Measurements from ENCODE around the gene CLEC16A. TPM values are rescaled to one million over a fixed set of nuclear protein-coding genes. Genes with fewer than 3 reads are reported as not detected.

Gene CLEC16A
- total and polyA plus RNA-seq, 9 of the 15 experiments (the other 6 are each of a cell fraction or from before 2014, with no cell fraction given), result 1.00 to 22.3 (median 10.0) TPM

- H3K27me3 ChIP-seq (ENCODE audit: control insufficient read depth in 2 of 2, insufficient read depth in 2 of 2, low read length in 2 of 2), result no peaks in the 10 kb centered on the region
- no TSS peak for BruUV-seq (replicated peaks)
- TF ChIP-seq ZNF184 (CRISPR knock-in tag; IDR thresholded peaks at IDR 0.05) (no peak), E2F3 (CRISPR knock-in tag; IDR thresholded peaks at IDR 0.05) (no peak), HDGF (IDR thresholded peaks at IDR 0.05) (no peak), NFE2L1 (tag; IDR thresholded peaks at IDR 0.05; ENCODE audit: borderline replicate concordance, low read depth) (no peak), SAFB (IDR thresholded peaks at IDR 0.05; ENCODE audit: borderline replicate concordance, low read depth, low read length) (no peak), NBN (IDR thresholded peaks at IDR 0.05; ENCODE audit: low read depth) (no peak), RB1 (IDR thresholded peaks at IDR 0.05; ENCODE audit: low read depth) (no peak), PTRF (tag; IDR thresholded peaks at IDR 0.05) (no peak), XRCC3 (IDR thresholded peaks at IDR 0.05) (no peak), PCBP1 (IDR thresholded peaks at IDR 0.05; ENCODE audit: low read depth, low read length, poor library complexity, severe bottlenecking) (no peak), E2F1 (CRISPR knock-in tag; IDR thresholded peaks at IDR 0.05) (no peak), SIRT6 (IDR thresholded peaks at IDR 0.05; ENCODE audit: low read depth, low read length) (no peak), ZNF140 (CRISPR knock-in tag; IDR thresholded peaks at IDR 0.05) (no peak), E2F5 (CRISPR knock-in tag; IDR thresholded peaks at IDR 0.05) (no peak), DMBX1 (CRISPR knock-in tag; IDR thresholded peaks at IDR 0.05; ENCODE audit: borderline replicate concordance) (no peak), ZNF695 (CRISPR knock-in tag; IDR thresholded peaks at IDR 0.05) (no peak), ZNF3 (CRISPR knock-in tag; IDR thresholded peaks at IDR 0.05) (no peak)
- TF ChIP-seq, protein P1, sequence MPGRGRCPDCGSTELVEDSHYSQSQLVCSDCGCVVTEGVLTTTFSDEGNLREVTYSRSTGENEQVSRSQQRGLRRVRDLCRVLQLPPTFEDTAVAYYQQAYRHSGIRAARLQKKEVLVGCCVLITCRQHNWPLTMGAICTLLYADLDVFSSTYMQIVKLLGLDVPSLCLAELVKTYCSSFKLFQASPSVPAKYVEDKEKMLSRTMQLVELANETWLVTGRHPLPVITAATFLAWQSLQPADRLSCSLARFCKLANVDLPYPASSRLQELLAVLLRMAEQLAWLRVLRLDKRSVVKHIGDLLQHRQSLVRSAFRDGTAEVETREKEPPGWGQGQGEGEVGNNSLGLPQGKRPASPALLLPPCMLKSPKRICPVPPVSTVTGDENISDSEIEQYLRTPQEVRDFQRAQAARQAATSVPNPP (IDR thresholded peaks at IDR 0.05; ENCODE audit: borderline replicate concordance, insufficient read depth, insufficient read length), result no peak
- TF ChIP-seq, protein P2, sequence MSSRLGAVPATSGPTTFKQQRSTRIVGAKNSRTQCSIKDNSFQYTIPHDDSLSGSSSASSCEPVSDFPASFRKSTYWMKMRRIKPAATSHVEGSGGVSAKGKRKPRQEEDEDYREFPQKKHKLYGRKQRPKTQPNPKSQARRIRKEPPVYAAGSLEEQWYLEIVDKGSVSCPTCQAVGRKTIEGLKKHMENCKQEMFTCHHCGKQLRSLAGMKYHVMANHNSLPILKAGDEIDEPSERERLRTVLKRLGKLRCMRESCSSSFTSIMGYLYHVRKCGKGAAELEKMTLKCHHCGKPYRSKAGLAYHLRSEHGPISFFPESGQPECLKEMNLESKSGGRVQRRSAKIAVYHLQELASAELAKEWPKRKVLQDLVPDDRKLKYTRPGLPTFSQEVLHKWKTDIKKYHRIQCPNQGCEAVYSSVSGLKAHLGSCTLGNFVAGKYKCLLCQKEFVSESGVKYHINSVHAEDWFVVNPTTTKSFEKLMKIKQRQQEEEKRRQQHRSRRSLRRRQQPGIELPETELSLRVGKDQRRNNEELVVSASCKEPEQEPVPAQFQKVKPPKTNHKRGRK (tag; IDR thresholded peaks at IDR 0.05), result no peak
These were observed 260.8 kb downstream of the CLEC16A start for GRCh38 chr16:11205065-11205699.

More at GRCh38 chr16:11205065-11205699, 260.8 kb downstream of the CLEC16A start:
- Histone ChIP-seq H4K20me1 (replicated peaks; ENCODE audit: control insufficient read depth, insufficient read depth, low read length) (no peaks in the 10 kb centered on the region), H3K4me3 (no peak overlapping the region), H3K9me3 (replicated peaks; ENCODE audit: control insufficient read depth, insufficient read depth, low read depth, low read length) (peaks cover 13% of the 10 kb centered on the region), H3K4me2 (ENCODE audit: insufficient read depth, low read length) (no peak overlapping the region), H3K9ac (ENCODE audit: insufficient read depth in 1 of 2, low read depth in 2 of 2, low read length in 2 of 2) (no peak overlapping the region), H3K27ac (ENCODE audit: extremely low read depth, low read depth, low read length) (no peak overlapping the region), H3K4me1 (replicated peaks in 1 of 2; ENCODE audit: control insufficient read depth in 2 of 2, insufficient read depth in 2 of 2, low read length in 2 of 2) (peaks cover 29 to 40% of the 10 kb centered on the region in 2 experiments), H3K9me1 (ENCODE audit: control insufficient read depth, insufficient read depth, low read length) (no peaks in the 10 kb centered on the region), H3K79me2 (ENCODE audit: control insufficient read depth, insufficient read depth, low read length) (no peaks in the 10 kb centered on the region), H2AFZ (ENCODE audit: low read depth, low read length) (peak overlapping the region; percentile 14; the same call in 1 of the 2 replicates), H3K36me3 (ENCODE audit: control insufficient read depth, insufficient read depth, low read length) (no peaks in the 10 kb centered on the region)
- WGBS (ENCODE audit: insufficient coverage, low coverage, missing lambda C conversion rate), result 77% methylated on average over 18 of the region's 19 CpGs
- in situ Hi-C loops (cut with MboI), result no loop called here
- CTCF ChIA-PET (ENCODE audit: low intra/inter-chr PET ratio), result no interaction called here
- no peak for FAIRE-seq
- no peak for DNase-seq (ENCODE audit: extremely low read depth in 1 of 4, low spot score in 3 of 4)
- POLR2A ChIA-PET, result interaction anchor here (0.5 to 1.9 kb wide), 6 partner anchors 13 to 763 kb away, joined by 3 to 11 read pairs (median 4); partner anchors contain the start of gene SOCS1
- ATAC-seq, result no peak
- intact Hi-C loops (cut with micrococcal nuclease), result loop anchor here (10.0 kb wide), 1 partner anchor 50 kb away; the partner anchor contains the start of gene SOCS1

Measured in K562 (cell line).